ENCODE data around the gene AKR7A2.

DNA sequence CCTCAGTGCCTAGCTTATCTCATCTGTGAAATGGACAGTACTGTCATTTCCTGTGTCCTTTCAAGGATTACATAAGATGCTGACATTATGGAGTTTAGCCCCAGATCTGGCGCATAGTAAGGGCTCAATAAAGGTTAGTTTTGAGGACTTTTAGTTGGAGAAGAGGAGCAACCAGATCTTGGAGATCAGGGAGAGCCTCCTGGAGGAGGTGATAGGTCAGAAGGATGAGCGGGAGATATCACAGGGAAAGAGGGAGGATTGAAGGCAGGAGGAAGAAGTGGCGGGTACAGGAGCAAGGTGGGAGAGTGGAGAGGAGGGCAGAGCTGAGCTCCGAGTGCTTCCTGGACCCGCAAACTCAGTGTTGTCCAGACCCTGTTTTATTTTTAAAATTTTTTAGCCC lies 17.7 kb upstream of the AKR7A2 start:
- TF ChIP-seq, protein P1, sequence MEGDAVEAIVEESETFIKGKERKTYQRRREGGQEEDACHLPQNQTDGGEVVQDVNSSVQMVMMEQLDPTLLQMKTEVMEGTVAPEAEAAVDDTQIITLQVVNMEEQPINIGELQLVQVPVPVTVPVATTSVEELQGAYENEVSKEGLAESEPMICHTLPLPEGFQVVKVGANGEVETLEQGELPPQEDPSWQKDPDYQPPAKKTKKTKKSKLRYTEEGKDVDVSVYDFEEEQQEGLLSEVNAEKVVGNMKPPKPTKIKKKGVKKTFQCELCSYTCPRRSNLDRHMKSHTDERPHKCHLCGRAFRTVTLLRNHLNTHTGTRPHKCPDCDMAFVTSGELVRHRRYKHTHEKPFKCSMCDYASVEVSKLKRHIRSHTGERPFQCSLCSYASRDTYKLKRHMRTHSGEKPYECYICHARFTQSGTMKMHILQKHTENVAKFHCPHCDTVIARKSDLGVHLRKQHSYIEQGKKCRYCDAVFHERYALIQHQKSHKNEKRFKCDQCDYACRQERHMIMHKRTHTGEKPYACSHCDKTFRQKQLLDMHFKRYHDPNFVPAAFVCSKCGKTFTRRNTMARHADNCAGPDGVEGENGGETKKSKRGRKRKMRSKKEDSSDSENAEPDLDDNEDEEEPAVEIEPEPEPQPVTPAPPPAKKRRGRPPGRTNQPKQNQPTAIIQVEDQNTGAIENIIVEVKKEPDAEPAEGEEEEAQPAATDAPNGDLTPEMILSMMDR (IDR thresholded peaks at IDR 0.05; ENCODE audit: low read depth, low read length, poor library complexity, severe bottlenecking): no peak
- TF ChIP-seq EZH2phosphoT487 (IDR thresholded peaks at IDR 0.05; ENCODE audit: borderline replicate concordance, low read length): no peak

All from DOHH2 (cell line).